ENCODE measurements around the gene DNAH8. TPM values are rescaled to one million over a fixed set of nuclear protein-coding genes. Genes with fewer than 3 reads are reported as not detected.

The DNAH8 gene
- total RNA-seq, 1 experiment from 2014 or later, result not detected

GRCh38 chr6:38906582-38906981 is 191.5 kb downstream of the DNAH8 start:
- Mint-ChIP-seq H3K27ac (ENCODE audit: low read depth, unreplicated experiment) (no peak overlapping the region), H3K4me1 (ENCODE audit: insufficient read depth, unreplicated experiment) (no peaks in the 10 kb centered on the region), H3K36me3 (ENCODE audit: insufficient read depth, unreplicated experiment) (no peaks in the 10 kb centered on the region), H3K9me3 (ENCODE audit: unreplicated experiment) (no peaks in the 10 kb centered on the region), H3K4me3 (ENCODE audit: unreplicated experiment) (no peak overlapping the region), H3K27me3 (ENCODE audit: insufficient read depth, unreplicated experiment) (no peaks in the 10 kb centered on the region)
- CTCF ChIA-PET, result interaction anchor here (2.0 kb wide), 1 partner anchor 34 kb away, joined by 7 read pairs; no protein-coding TSS in a partner anchor
- intact Hi-C loops (cut with micrococcal nuclease), result no loop called here
- no TSS peak for BruUV-seq (replicated peaks)
- DNase-seq (ENCODE audit: unreplicated experiment), result no peak
- POLR2A ChIA-PET, result no interaction called here
- no peak for TF ChIP-seq CTCF (IDR thresholded peaks at IDR 0.05; ENCODE audit: unreplicated experiment)

GRCh38 chr6:38907264-38907663 is 192.2 kb downstream of the DNAH8 start:
- no TSS peak for BruUV-seq (replicated peaks)
- H3K36me3 Mint-ChIP-seq (ENCODE audit: insufficient read depth, unreplicated experiment), result no peaks in the 10 kb centered on the region
- no peak for TF ChIP-seq CTCF (IDR thresholded peaks at IDR 0.05; ENCODE audit: unreplicated experiment)
- no peaks in the 10 kb centered on the region for H3K27me3 Mint-ChIP-seq (ENCODE audit: insufficient read depth, unreplicated experiment)
- intact Hi-C loops (cut with micrococcal nuclease), result no loop called here
- H3K9me3 Mint-ChIP-seq (ENCODE audit: unreplicated experiment), result no peaks in the 10 kb centered on the region
- no peak overlapping the region for H3K4me3 Mint-ChIP-seq (ENCODE audit: unreplicated experiment)
- ChIA-PET POLR2A (no interaction called here), CTCF (interaction anchor here (2.0 kb wide), 1 partner anchor 34 kb away, joined by 7 read pairs; no protein-coding TSS in a partner anchor)
- H3K27ac Mint-ChIP-seq (ENCODE audit: low read depth, unreplicated experiment), result no peak overlapping the region
- no peak for DNase-seq (ENCODE audit: unreplicated experiment)
- no peaks in the 10 kb centered on the region for H3K4me1 Mint-ChIP-seq (ENCODE audit: insufficient read depth, unreplicated experiment)

- ChIA-PET CTCF (no interaction called here), POLR2A (no interaction called here)
- Mint-ChIP-seq H3K9me3 (ENCODE audit: unreplicated experiment) (no peaks in the 10 kb centered on the region), H3K27me3 (ENCODE audit: insufficient read depth, unreplicated experiment) (no peaks in the 10 kb centered on the region), H3K4me3 (ENCODE audit: unreplicated experiment) (no peak overlapping the region), H3K27ac (ENCODE audit: low read depth, unreplicated experiment) (no peak overlapping the region), H3K4me1 (ENCODE audit: insufficient read depth, unreplicated experiment) (no peaks in the 10 kb centered on the region), H3K36me3 (ENCODE audit: insufficient read depth, unreplicated experiment) (no peaks in the 10 kb centered on the region)
- BruUV-seq (replicated peaks), result no TSS peak
- intact Hi-C loops (cut with micrococcal nuclease), result no loop called here
- DNase-seq (ENCODE audit: unreplicated experiment), result peak; percentile 11
- no peak for TF ChIP-seq CTCF (IDR thresholded peaks at IDR 0.05; ENCODE audit: unreplicated experiment)
Measured at GRCh38 chr6:38909015-38909730, 194.1 kb downstream of the DNAH8 start.

- no peak overlapping the region for H3K4me3 Mint-ChIP-seq (ENCODE audit: unreplicated experiment)
- DNase-seq (ENCODE audit: unreplicated experiment), result no peak
- CTCF ChIA-PET, result interaction anchor here (1.0 to 1.4 kb wide), 2 partner anchors 38 to 39 kb away, joined by 3 to 4 read pairs; no protein-coding TSS in a partner anchor
- no peaks in the 10 kb centered on the region for H3K9me3 Mint-ChIP-seq (ENCODE audit: unreplicated experiment)
- H3K27ac Mint-ChIP-seq (ENCODE audit: low read depth, unreplicated experiment), result no peak overlapping the region
- no peak for TF ChIP-seq CTCF (IDR thresholded peaks at IDR 0.05; ENCODE audit: unreplicated experiment)
- BruUV-seq (replicated peaks), result no TSS peak
- intact Hi-C loops (cut with micrococcal nuclease), result no loop called here
- no peaks in the 10 kb centered on the region for H3K4me1 Mint-ChIP-seq (ENCODE audit: insufficient read depth, unreplicated experiment)
- H3K27me3 Mint-ChIP-seq (ENCODE audit: insufficient read depth, unreplicated experiment), result no peaks in the 10 kb centered on the region
- no peaks in the 10 kb centered on the region for H3K36me3 Mint-ChIP-seq (ENCODE audit: insufficient read depth, unreplicated experiment)
- POLR2A ChIA-PET, result interaction anchor here (0.6 kb wide), 1 partner anchor 135 kb away, joined by 3 read pairs; no protein-coding TSS in a partner anchor
Measured at GRCh38 chr6:38910207-38910606, 195.1 kb downstream of the DNAH8 start.

All from MCF 10A (cell line).